Astrocyte (in vitro differentiated cells and primary cell): ENCODE measurements around the gene NXPH1.

Experiments used
- EZH2 ChIP-seq: IDR thresholded peaks from 2 replicates; pipeline ENCODE4 v1.6.1; 2012; ENCODE audit warnings: mild to moderate bottlenecking, low read length, inconsistent platforms; ENCODE audit not compliant: insufficient read depth
- TF ChIP-seq, protein P1 (sequence below): IDR thresholded peaks from 2 replicates; pipeline ENCODE4 v1.5.1; 2011; ENCODE audit warnings: low read depth, mild to moderate bottlenecking, inconsistent platforms, low read length, moderate library complexity; ENCODE audit not compliant: insufficient read depth

- TF ChIP-seq, protein P1, sequence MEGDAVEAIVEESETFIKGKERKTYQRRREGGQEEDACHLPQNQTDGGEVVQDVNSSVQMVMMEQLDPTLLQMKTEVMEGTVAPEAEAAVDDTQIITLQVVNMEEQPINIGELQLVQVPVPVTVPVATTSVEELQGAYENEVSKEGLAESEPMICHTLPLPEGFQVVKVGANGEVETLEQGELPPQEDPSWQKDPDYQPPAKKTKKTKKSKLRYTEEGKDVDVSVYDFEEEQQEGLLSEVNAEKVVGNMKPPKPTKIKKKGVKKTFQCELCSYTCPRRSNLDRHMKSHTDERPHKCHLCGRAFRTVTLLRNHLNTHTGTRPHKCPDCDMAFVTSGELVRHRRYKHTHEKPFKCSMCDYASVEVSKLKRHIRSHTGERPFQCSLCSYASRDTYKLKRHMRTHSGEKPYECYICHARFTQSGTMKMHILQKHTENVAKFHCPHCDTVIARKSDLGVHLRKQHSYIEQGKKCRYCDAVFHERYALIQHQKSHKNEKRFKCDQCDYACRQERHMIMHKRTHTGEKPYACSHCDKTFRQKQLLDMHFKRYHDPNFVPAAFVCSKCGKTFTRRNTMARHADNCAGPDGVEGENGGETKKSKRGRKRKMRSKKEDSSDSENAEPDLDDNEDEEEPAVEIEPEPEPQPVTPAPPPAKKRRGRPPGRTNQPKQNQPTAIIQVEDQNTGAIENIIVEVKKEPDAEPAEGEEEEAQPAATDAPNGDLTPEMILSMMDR, result no peak
- TF ChIP-seq EZH2, result no peak
Measured at GRCh38 chr7:8719102-8719501, 285.7 kb downstream of the NXPH1 start.
